Measurements from ENCODE around the gene SPNS2.

- TF ChIP-seq CTCF (IDR thresholded peaks at IDR 0.05) (no peak), EZH2phosphoT487 (IDR thresholded peaks at IDR 0.05) (no peak), EZH2 (IDR thresholded peaks at IDR 0.05) (no peak)
These were observed 59.1 kb downstream of the SPNS2 start for GRCh38 chr17:4557626-4558346.

Data from neural progenitor cell (in vitro differentiated cells).